WTC11 (cell line): ENCODE measurements around the gene TMEM205. TPM values are rescaled to one million over a fixed set of nuclear protein-coding genes. Genes with fewer than 3 reads are reported as not detected.
"Not testable (repeated sequence)": the region's sequence is repeated elsewhere in the genome, so short reads cannot be mapped to it uniquely, and the experiment has no call there.

Experiments
- ATAC-seq: fragments of 200-7000 bp; cut with Tn5 transposase; 2 replicates; pipeline ENCODE4 v1.10.0; 2021; ENCODE audit warnings: mild to moderate bottlenecking, moderate library complexity
- CTCF ChIA-PET: fragments of 300-600 bp; sonication (Branson Sonifier 250); formaldehyde crosslinking; loops from one replicate; lab custom pipeline; 2021; ENCODE audit warnings: antibody characterized with exemption; lab: Charles Lee
- POLR2A ChIA-PET: fragments of 350-600 bp; sonication (Branson Sonifier 250); formaldehyde crosslinking; loops from one replicate; lab custom pipeline; 2021; ENCODE audit warnings: antibody characterized with exemption; lab: Charles Lee
- DNase-seq: peaks from one replicate; pipeline ENCODE4 v3.0.0; 2021; ENCODE audit warnings: low spot score
- H3K27ac Mint-ChIP-seq: 2 replicates; pipeline ENCODE4 v1.8.0; 2021; ENCODE audit warnings: mixed read lengths
- H3K27me3 Mint-ChIP-seq: 2 replicates; pipeline ENCODE4 v1.8.0; 2021; ENCODE audit warnings: low read depth, mild to moderate bottlenecking, moderate library complexity, mixed read lengths
- H3K36me3 Mint-ChIP-seq: 2 replicates; pipeline ENCODE4 v1.8.0; 2021; ENCODE audit warnings: mixed read lengths
- H3K4me1 Mint-ChIP-seq: 2 replicates; pipeline ENCODE4 v1.8.0; 2022; ENCODE audit warnings: mixed read lengths
- H3K4me3 Mint-ChIP-seq: 2 replicates; pipeline ENCODE4 v1.8.0; 2021; ENCODE audit warnings: mild to moderate bottlenecking, moderate library complexity, mixed read lengths
- H3K9me3 Mint-ChIP-seq: 2 replicates; pipeline ENCODE4 v1.8.0; 2021; ENCODE audit warnings: mixed read lengths
- ATF1 ChIP-seq: sonication (generic); formaldehyde crosslinking; IDR thresholded peaks from 2 replicates; pipeline ENCODE4 v1.8.1; 2023; ENCODE audit warnings: mild to moderate bottlenecking, moderate library complexity, missing genetic modification reagents
- GABPB1 ChIP-seq: sonication (generic); formaldehyde crosslinking; IDR thresholded peaks from 2 replicates; pipeline ENCODE4 v1.8.1; 2023; ENCODE audit warnings: mild to moderate bottlenecking, missing genetic modification reagents
- HMGA2 ChIP-seq: fragments of 250-450 bp; sonication (Bioruptor Pico); IDR thresholded peaks from 2 replicates; pipeline ENCODE4 v1.4.0; 2021; ENCODE audit warnings: mild to moderate bottlenecking, moderate library complexity
- IRF2 ChIP-seq: sonication (generic); formaldehyde crosslinking; IDR thresholded peaks from 2 replicates; pipeline ENCODE4 v1.8.0; 2022; ENCODE audit warnings: low read depth, missing genetic modification reagents, borderline replicate concordance
- JUN ChIP-seq: sonication (generic); formaldehyde crosslinking; IDR thresholded peaks from 2 replicates; pipeline ENCODE4 v1.8.0; 2023; ENCODE audit warnings: mild to moderate bottlenecking, missing genetic modification reagents
- NFATC4 ChIP-seq: fragments of 250-450 bp; sonication (Bioruptor Pico); IDR thresholded peaks from 2 replicates; pipeline ENCODE4 v1.9.0; 2021; ENCODE audit warnings: mild to moderate bottlenecking
- NFYB ChIP-seq: sonication (generic); formaldehyde crosslinking; conservative IDR thresholded peaks from 2 replicates; pipeline ENCODE4 v1.8.0; 2022; ENCODE audit warnings: low read depth, missing genetic modification reagents
- NR1H2 ChIP-seq: sonication (generic); formaldehyde crosslinking; IDR thresholded peaks from 2 replicates; pipeline ENCODE4 v1.9.0; 2021; ENCODE audit warnings: mild to moderate bottlenecking, moderate library complexity, missing genetic modification reagents
- NR3C1 ChIP-seq: sonication (generic); formaldehyde crosslinking; conservative IDR thresholded peaks from 2 replicates; pipeline ENCODE4 v1.8.1; 2023; ENCODE audit warnings: low read depth, mild to moderate bottlenecking, missing genetic modification reagents
- RELA ChIP-seq: sonication (generic); formaldehyde crosslinking; IDR thresholded peaks from 2 replicates; pipeline ENCODE4 v1.8.1; 2022; ENCODE audit warnings: missing genetic modification reagents, mild to moderate bottlenecking, borderline replicate concordance
- SMAD4 ChIP-seq: sonication (generic); formaldehyde crosslinking; IDR thresholded peaks from 2 replicates; pipeline ENCODE4 v1.8.0; 2022; ENCODE audit warnings: mild to moderate bottlenecking, missing genetic modification reagents
- SP1 ChIP-seq: sonication (generic); formaldehyde crosslinking; conservative IDR thresholded peaks from 2 replicates; pipeline ENCODE4 v1.8.1; 2022; ENCODE audit warnings: missing genetic modification reagents
- TP53 ChIP-seq: sonication (generic); formaldehyde crosslinking; IDR thresholded peaks from 2 replicates; pipeline ENCODE4 v1.8.1; 2023; ENCODE audit warnings: mild to moderate bottlenecking, missing genetic modification reagents
- ZBTB21 ChIP-seq: sonication (generic); formaldehyde crosslinking; IDR thresholded peaks from 2 replicates; pipeline ENCODE4 v1.8.1; 2023; ENCODE audit warnings: mild to moderate bottlenecking, missing genetic modification reagents, borderline replicate concordance
- total RNA-seq: library from RNA; stranded (reverse); gene quantifications from 3 replicates; pipeline ENCODE4 v1.2.3, GENCODE V29; 2021
- TF ChIP-seq, protein P1 (sequence below): sonication (generic); formaldehyde crosslinking; IDR thresholded peaks from 2 replicates; pipeline ENCODE4 v1.8.0; 2022; ENCODE audit warnings: mild to moderate bottlenecking, missing genetic modification reagents
- TF ChIP-seq, protein P2 (sequence below): sonication (generic); formaldehyde crosslinking; conservative IDR thresholded peaks from 2 replicates; pipeline ENCODE4 v1.8.1; 2023; ENCODE audit warnings: mild to moderate bottlenecking, low read depth, missing genetic modification reagents, moderate library complexity
- TF ChIP-seq, protein P3 (sequence below): fragments of 200-600 bp; IDR thresholded peaks from 2 replicates; pipeline ENCODE4 v1.8.0; 2022; ENCODE audit warnings: antibody characterized with exemption
- TF ChIP-seq, protein P4 (sequence below): sonication (generic); formaldehyde crosslinking; IDR thresholded peaks from 2 replicates; pipeline ENCODE4 v1.8.1; 2023; ENCODE audit warnings: mild to moderate bottlenecking, missing genetic modification reagents, moderate library complexity

TMEM205 gene
- total RNA-seq, 1 experiment from 2014 or later, result 69.9 TPM

DNA sequence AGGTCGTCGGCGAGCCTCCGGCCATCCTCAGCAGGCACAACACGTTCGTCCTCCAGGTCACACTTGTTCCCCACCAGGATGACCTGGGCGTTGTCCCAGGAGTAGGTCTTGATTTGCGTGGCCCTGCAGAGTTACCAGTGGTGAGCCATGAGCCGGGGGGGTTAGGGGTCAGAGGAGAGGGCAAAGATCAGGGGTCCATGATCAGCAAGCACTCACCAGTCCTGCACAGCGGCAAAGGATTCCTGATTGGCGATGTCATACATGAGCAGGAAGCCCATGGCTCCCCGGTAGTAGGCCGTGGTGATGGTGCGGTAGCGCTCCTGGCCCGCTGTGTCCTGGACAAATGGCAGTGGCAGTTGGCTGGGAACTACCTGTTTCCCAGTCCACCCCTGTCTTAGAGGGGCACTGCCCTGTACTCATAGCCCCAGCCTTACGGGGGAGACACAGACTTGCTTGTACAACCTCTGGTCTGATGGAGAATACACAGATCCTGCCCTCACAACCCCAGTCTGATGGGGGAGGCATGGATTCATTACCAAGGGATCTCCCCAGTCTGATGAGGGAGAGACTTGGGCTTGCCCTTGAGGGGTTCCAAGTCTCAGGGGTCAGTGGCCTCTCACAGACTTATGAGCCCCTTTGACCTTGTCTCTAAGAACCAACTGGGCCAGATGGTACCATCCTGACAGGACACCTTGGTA is 10.5 kb downstream of the TMEM205 start:
- Mint-ChIP-seq H3K36me3 (peaks cover 21% of the 10 kb centered on the region), H3K27ac (no peak overlapping the region), H3K9me3 (no peaks in the 10 kb centered on the region), H3K27me3 (no peaks in the 10 kb centered on the region), H3K4me1 (peaks cover 7% of the 10 kb centered on the region), H3K4me3 (no peak overlapping the region)
- DNase-seq, result no peak
- CTCF ChIA-PET, result interaction anchor here (1.2 kb wide), 1 partner anchor 42 kb away, joined by 3 read pairs; no protein-coding TSS in a partner anchor
- POLR2A ChIA-PET, result no interaction called here
- no peak for ATAC-seq
- TF ChIP-seq, protein P1, sequence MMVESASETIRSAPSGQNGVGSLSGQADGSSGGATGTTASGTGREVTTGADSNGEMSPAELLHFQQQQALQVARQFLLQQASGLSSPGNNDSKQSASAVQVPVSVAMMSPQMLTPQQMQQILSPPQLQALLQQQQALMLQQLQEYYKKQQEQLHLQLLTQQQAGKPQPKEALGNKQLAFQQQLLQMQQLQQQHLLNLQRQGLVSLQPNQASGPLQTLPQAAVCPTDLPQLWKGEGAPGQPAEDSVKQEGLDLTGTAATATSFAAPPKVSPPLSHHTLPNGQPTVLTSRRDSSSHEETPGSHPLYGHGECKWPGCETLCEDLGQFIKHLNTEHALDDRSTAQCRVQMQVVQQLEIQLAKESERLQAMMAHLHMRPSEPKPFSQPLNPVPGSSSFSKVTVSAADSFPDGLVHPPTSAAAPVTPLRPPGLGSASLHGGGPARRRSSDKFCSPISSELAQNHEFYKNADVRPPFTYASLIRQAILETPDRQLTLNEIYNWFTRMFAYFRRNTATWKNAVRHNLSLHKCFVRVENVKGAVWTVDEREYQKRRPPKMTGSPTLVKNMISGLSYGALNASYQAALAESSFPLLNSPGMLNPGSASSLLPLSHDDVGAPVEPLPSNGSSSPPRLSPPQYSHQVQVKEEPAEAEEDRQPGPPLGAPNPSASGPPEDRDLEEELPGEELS (CRISPR knock-in tag), result no peak
- TF ChIP-seq ATF1 (CRISPR knock-in tag) (no peak), NFATC4 (CRISPR knock-in tag) (no peak), NR1H2 (CRISPR knock-in tag) (no peak), SP1 (CRISPR knock-in tag) (no peak)
- TF ChIP-seq, protein P2, sequence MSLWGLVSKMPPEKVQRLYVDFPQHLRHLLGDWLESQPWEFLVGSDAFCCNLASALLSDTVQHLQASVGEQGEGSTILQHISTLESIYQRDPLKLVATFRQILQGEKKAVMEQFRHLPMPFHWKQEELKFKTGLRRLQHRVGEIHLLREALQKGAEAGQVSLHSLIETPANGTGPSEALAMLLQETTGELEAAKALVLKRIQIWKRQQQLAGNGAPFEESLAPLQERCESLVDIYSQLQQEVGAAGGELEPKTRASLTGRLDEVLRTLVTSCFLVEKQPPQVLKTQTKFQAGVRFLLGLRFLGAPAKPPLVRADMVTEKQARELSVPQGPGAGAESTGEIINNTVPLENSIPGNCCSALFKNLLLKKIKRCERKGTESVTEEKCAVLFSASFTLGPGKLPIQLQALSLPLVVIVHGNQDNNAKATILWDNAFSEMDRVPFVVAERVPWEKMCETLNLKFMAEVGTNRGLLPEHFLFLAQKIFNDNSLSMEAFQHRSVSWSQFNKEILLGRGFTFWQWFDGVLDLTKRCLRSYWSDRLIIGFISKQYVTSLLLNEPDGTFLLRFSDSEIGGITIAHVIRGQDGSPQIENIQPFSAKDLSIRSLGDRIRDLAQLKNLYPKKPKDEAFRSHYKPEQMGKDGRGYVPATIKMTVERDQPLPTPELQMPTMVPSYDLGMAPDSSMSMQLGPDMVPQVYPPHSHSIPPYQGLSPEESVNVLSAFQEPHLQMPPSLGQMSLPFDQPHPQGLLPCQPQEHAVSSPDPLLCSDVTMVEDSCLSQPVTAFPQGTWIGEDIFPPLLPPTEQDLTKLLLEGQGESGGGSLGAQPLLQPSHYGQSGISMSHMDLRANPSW (CRISPR knock-in tag), result no peak

DNA sequence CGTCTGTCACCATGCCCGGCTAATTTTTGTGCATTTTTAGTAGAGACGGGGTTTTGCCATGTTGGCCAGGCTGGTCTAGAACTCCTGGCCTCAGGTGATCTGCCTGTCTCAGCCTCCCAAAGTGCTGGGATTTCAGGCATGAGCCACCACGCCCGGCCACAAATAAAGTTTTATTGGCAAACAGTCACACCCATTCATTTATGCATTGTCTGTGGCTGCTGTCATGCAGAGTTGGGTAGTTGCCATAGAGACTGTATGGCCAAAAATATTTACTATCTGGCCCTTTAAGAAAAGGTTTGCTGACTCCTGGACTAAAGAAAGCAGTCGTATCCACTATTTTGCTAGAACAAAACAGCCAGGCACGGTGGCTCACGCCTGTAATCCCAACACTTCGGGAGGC is 12.2 kb downstream of the TMEM205 start:
- H3K27ac Mint-ChIP-seq, POLR2A ChIA-PET, H3K4me1 Mint-ChIP-seq, H3K9me3 Mint-ChIP-seq, DNase-seq, H3K27me3 Mint-ChIP-seq, CTCF ChIA-PET, H3K4me3 Mint-ChIP-seq, ATAC-seq: not testable (repeated sequence)
- H3K36me3 Mint-ChIP-seq, result peaks cover 21% of the 10 kb centered on the region

DNA sequence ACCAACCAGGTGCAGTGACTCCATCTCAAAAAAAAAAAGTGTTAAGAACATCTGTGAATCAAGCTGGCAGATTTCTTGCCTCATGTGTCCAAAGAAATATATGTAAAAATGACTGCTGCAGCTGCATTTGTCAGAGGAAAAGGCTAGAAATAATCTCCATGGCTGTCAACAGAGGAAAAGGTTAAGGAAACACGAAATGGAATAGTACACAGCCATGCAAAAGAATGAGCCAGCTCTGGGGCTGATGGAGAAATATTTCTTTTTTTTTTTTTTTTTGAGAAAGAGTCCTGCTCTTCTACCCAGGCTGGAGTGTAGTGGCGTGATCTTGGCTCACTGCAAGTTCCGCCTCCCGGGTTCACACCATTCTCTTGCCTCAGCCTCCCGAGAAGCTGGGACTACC is 13.2 kb downstream of the TMEM205 start:
- CTCF ChIA-PET, result no interaction called here
- POLR2A ChIA-PET, result no interaction called here

More for the DNA sequence above, 13.2 kb downstream of the TMEM205 start:
- H3K4me3 Mint-ChIP-seq, result no peak overlapping the region
- no peaks in the 10 kb centered on the region for H3K9me3 Mint-ChIP-seq
- H3K4me1 Mint-ChIP-seq, result no peaks in the 10 kb centered on the region
- no peak for ATAC-seq
- TF ChIP-seq GABPB1 (CRISPR knock-in tag) (no peak), HMGA2 (CRISPR knock-in tag) (no peak), ATF1 (CRISPR knock-in tag) (no peak), ZBTB21 (CRISPR knock-in tag) (no peak), IRF2 (CRISPR knock-in tag) (no peak), NFYB (no peak), JUN (no peak), TP53 (CRISPR knock-in tag) (no peak), RELA (CRISPR knock-in tag) (no peak), NR3C1 (CRISPR knock-in tag) (no peak), SMAD4 (CRISPR knock-in tag) (no peak)
- TF ChIP-seq, protein P3, sequence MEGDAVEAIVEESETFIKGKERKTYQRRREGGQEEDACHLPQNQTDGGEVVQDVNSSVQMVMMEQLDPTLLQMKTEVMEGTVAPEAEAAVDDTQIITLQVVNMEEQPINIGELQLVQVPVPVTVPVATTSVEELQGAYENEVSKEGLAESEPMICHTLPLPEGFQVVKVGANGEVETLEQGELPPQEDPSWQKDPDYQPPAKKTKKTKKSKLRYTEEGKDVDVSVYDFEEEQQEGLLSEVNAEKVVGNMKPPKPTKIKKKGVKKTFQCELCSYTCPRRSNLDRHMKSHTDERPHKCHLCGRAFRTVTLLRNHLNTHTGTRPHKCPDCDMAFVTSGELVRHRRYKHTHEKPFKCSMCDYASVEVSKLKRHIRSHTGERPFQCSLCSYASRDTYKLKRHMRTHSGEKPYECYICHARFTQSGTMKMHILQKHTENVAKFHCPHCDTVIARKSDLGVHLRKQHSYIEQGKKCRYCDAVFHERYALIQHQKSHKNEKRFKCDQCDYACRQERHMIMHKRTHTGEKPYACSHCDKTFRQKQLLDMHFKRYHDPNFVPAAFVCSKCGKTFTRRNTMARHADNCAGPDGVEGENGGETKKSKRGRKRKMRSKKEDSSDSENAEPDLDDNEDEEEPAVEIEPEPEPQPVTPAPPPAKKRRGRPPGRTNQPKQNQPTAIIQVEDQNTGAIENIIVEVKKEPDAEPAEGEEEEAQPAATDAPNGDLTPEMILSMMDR, result no peak
- TF ChIP-seq, protein P4, sequence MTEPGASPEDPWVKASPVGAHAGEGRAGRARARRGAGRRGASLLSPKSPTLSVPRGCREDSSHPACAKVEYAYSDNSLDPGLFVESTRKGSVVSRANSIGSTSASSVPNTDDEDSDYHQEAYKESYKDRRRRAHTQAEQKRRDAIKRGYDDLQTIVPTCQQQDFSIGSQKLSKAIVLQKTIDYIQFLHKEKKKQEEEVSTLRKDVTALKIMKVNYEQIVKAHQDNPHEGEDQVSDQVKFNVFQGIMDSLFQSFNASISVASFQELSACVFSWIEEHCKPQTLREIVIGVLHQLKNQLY (CRISPR knock-in tag), result no peak
- TF ChIP-seq, all 79 proteins: peak for 0
- H3K27ac Mint-ChIP-seq, result no peak overlapping the region
- peaks cover 21% of the 10 kb centered on the region for H3K36me3 Mint-ChIP-seq
- H3K27me3 Mint-ChIP-seq, result no peaks in the 10 kb centered on the region
- no peak for DNase-seq
